Measurements from ENCODE around the gene SLC37A4. TPM values are rescaled to one million over a fixed set of nuclear protein-coding genes. Genes with fewer than 3 reads are reported as not detected.

SLC37A4 gene
- polyA plus RNA-seq, 1 experiment = 21.4 TPM

DNA sequence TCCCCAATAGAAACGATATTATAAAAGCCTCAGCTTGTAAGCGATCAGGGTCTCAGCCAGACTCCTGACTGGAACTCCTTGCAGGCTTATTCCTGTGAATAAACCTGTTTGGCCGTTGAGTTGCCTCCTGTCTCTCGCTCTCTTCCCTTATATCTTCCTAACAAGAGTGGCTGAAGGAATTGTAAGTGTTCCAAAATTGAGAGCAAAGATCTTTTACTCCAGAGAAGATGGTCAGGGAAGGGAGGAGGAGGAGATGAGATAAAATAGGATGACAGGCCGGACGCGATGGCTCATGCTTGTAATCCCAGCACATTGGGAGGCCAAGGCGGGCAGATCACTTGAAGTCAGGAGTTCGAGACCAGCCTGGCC is 1.2 kb upstream of the SLC37A4 start:
- no peak overlapping the region for H3K4me3 ChIP-seq (ENCODE audit: low read depth, low read length)
- no peak for DNase-seq (ENCODE audit: low read depth)
- ChIA-PET CTCF (interaction anchor here (1.0 to 1.9 kb wide), 3 partner anchors 16 to 342 kb away, joined by 3 to 7 read pairs (median 6); partner anchors contain the start of gene HYOU1), POLR2A (no interaction called here)
- H3K27me3 ChIP-seq (ENCODE audit: control insufficient read depth, insufficient read depth, low read length) = no peaks in the 10 kb centered on the region
- TF ChIP-seq, protein P1, sequence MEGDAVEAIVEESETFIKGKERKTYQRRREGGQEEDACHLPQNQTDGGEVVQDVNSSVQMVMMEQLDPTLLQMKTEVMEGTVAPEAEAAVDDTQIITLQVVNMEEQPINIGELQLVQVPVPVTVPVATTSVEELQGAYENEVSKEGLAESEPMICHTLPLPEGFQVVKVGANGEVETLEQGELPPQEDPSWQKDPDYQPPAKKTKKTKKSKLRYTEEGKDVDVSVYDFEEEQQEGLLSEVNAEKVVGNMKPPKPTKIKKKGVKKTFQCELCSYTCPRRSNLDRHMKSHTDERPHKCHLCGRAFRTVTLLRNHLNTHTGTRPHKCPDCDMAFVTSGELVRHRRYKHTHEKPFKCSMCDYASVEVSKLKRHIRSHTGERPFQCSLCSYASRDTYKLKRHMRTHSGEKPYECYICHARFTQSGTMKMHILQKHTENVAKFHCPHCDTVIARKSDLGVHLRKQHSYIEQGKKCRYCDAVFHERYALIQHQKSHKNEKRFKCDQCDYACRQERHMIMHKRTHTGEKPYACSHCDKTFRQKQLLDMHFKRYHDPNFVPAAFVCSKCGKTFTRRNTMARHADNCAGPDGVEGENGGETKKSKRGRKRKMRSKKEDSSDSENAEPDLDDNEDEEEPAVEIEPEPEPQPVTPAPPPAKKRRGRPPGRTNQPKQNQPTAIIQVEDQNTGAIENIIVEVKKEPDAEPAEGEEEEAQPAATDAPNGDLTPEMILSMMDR (IDR thresholded peaks at IDR 0.05; ENCODE audit: insufficient read depth, low read depth, low read length) = no peak
- H3K36me3 ChIP-seq (ENCODE audit: control insufficient read depth, insufficient read depth, low read length) = no peaks in the 10 kb centered on the region

GRCh38 chr11:119030029-119030328 is 698 bp downstream of the SLC37A4 start:
- TF ChIP-seq, protein P1 (IDR thresholded peaks at IDR 0.05; ENCODE audit: insufficient read depth, low read depth, low read length) = no peak
- H3K27me3 ChIP-seq (ENCODE audit: control insufficient read depth, insufficient read depth, low read length) = no peaks in the 10 kb centered on the region
- peak overlapping the region; percentile 90 for H3K4me3 ChIP-seq (ENCODE audit: low read depth, low read length)
- ChIA-PET CTCF (interaction anchor here (0.7 to 2.0 kb wide), 3 partner anchors 10 to 340 kb away, joined by 3 to 13 read pairs (median 6); partner anchors contain the start of genes RPS25 and TRAPPC4), POLR2A (no interaction called here)
- H3K36me3 ChIP-seq (ENCODE audit: control insufficient read depth, insufficient read depth, low read length) = peaks cover 1% of the 10 kb centered on the region
- DNase-seq (ENCODE audit: low read depth) = no peak

DNA sequence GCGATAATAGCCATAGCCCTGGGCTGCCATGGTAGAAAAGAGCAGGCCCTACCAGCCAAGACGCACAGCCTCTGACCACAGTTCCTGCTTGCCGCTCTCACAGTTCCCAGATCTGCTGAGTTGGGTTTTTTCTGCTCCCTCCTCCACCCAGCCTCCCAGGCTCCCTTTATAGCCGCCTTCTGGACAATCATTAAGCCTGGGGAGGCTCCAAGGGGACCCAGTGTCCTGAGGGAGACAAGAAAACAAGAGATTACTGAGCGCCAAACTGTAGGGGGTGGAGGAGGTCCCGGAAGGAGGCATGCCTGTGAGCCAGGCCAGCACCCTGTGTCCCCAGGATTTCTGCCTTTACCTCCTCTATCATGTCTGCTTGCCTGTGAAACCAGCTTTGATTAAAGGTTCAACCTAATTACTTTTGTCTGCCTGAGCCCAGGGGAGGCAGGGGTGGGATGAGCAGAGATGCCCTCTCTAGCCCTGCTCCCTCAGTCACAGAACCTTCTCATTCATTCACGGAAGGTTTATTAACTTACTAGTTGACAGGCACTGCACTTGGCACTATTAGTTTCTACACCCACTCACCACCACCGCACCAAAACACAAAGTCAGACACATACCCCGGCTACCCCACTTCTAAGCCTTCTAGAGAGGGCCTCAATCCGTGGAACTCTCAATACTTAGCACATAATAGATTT is 1.2 kb downstream of the SLC37A4 start:
- Histone ChIP-seq H3K27me3 (ENCODE audit: control insufficient read depth, insufficient read depth, low read length) (no peaks in the 10 kb centered on the region), H3K4me3 (ENCODE audit: low read depth, low read length) (no peak overlapping the region), H3K36me3 (ENCODE audit: control insufficient read depth, insufficient read depth, low read length) (peaks cover 4% of the 10 kb centered on the region)
- ChIA-PET POLR2A (interaction anchor here (0.6 kb wide), 1 partner anchor 63 kb away, joined by 3 read pairs; no protein-coding TSS in a partner anchor), CTCF (interaction anchor here (2.0 kb wide), 1 partner anchor 10 kb away, joined by 13 read pairs; the partner anchor contains the start of genes RPS25 and TRAPPC4)
- TF ChIP-seq, protein P1 (IDR thresholded peaks at IDR 0.05; ENCODE audit: insufficient read depth, low read depth, low read length) = no peak
- DNase-seq (ENCODE audit: low read depth) = no peak

DNA sequence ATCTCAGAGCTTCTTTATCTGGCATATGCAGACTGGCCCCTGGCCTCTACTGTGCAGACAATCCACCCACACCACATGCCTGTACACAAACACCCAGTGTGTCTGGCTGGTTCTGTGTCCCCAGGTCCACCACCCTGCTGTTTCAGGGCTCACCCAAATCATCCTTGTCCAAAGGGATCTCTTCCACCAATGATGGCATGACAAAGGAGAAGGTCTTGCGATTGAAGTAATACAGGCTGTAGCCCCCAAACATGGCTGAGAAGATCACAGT is 1.7 kb downstream of the SLC37A4 start:
- DNase-seq (ENCODE audit: low read depth) = no peak
- ChIA-PET CTCF (interaction anchor here (2.0 kb wide), 1 partner anchor 9 kb away, joined by 13 read pairs; the partner anchor contains the start of genes RPS25 and TRAPPC4), POLR2A (interaction anchor here (0.6 kb wide), 1 partner anchor 64 kb away, joined by 3 read pairs; no protein-coding TSS in a partner anchor)
- peaks cover 5% of the 10 kb centered on the region for H3K36me3 ChIP-seq (ENCODE audit: control insufficient read depth, insufficient read depth, low read length)
- H3K4me3 ChIP-seq (ENCODE audit: low read depth, low read length) = no peak overlapping the region
- H3K27me3 ChIP-seq (ENCODE audit: control insufficient read depth, insufficient read depth, low read length) = no peaks in the 10 kb centered on the region
- TF ChIP-seq, protein P1 (IDR thresholded peaks at IDR 0.05; ENCODE audit: insufficient read depth, low read depth, low read length) = no peak

DNA sequence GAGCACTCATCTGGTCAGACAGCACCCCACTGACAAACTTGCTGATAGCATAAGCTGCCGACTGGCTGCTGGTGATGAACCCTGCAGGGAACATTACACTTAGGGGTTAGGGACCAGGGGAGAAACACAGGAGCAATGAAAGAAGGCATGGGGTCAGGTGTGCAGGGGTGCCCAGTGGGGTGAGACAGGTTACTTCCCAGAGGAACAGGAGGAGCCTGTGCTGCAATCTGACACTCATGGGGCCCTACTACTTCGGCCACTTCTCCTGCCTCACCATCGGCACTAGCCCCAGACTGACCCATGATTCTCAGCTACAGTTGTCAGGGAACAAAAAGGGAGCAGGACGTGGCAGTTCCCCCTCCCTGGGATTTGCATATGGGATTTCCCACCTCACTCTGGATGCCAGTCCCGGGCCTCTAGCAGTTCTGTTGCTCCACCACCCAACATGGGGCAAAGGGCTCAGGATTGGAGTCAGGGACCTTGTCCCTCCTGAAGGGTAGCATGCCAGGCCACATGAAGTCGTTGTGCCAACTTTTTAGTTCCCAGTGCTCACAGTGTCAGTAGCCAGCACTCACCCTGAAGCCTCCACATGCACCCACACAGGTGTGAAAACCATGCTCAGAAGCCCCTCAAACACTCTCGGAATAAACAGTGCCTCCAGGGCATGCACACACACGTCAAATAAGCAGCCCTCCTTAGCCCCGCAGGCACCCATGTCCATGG is 2.2 kb downstream of the SLC37A4 start:
- H3K36me3 ChIP-seq (ENCODE audit: control insufficient read depth, insufficient read depth, low read length) = peaks cover 5% of the 10 kb centered on the region
- no peaks in the 10 kb centered on the region for H3K27me3 ChIP-seq (ENCODE audit: control insufficient read depth, insufficient read depth, low read length)
- no peak for DNase-seq (ENCODE audit: low read depth)
- ChIA-PET CTCF (interaction anchor here (2.0 kb wide), 1 partner anchor 9 kb away, joined by 13 read pairs; the partner anchor contains the start of genes RPS25 and TRAPPC4), POLR2A (interaction anchor here (0.6 kb wide), 1 partner anchor 64 kb away, joined by 3 read pairs; no protein-coding TSS in a partner anchor)
- TF ChIP-seq, protein P1 (IDR thresholded peaks at IDR 0.05; ENCODE audit: insufficient read depth, low read depth, low read length) = no peak
- no peak overlapping the region for H3K4me3 ChIP-seq (ENCODE audit: low read depth, low read length)
